K562 (cell line): ENCODE results near the gene VSTM2B. TPM values are rescaled to one million over a fixed set of nuclear protein-coding genes. Genes with fewer than 3 reads are reported as not detected.

Experiments
- BRF1 ChIP-seq: IDR thresholded peaks from 3 replicates; pipeline ENCODE4 v1.6.1; 2011; ENCODE audit warnings: borderline replicate concordance, mild to moderate bottlenecking; ENCODE audit not compliant: insufficient read length; ENCODE audit errors: extremely low read depth
- CBX1 ChIP-seq: sonication (generic); IDR thresholded peaks from 2 replicates; pipeline ENCODE4 v1.6.1; 2016; ENCODE audit warnings: antibody characterized with exemption, low read depth, mild to moderate bottlenecking
- ETV5 ChIP-seq: sonication (generic); formaldehyde crosslinking; IDR thresholded peaks from 2 replicates; pipeline ENCODE4 v1.4.0; 2020; ENCODE audit warnings: low read depth, mild to moderate bottlenecking, missing genetic modification reagents
- HNRNPH1 ChIP-seq: fragments of 200-400 bp; formaldehyde crosslinking; optimal IDR thresholded peaks from 2 replicates; pipeline ENCODE3; 2017; ENCODE audit warnings: low read depth, mild to moderate bottlenecking, low read length, moderate library complexity
- NCOA4 ChIP-seq: fragments of 450-650 bp; IDR thresholded peaks from 2 replicates; pipeline ENCODE4 v1.6.1; 2018; ENCODE audit warnings: mild to moderate bottlenecking; ENCODE audit not compliant: partially characterized antibody
- NCOA6 ChIP-seq: fragments of 450-650 bp; IDR thresholded peaks from 2 replicates; pipeline ENCODE4 v1.6.1; 2017; ENCODE audit warnings: mild to moderate bottlenecking
- NFIX ChIP-seq: fragments of 250-450 bp; sonication (Bioruptor Pico); IDR thresholded peaks from 2 replicates; pipeline ENCODE4 v1.4.0; 2020; ENCODE audit warnings: low read depth, mild to moderate bottlenecking, moderate library complexity
- NONO ChIP-seq, 2 experiments: fragments of 200-400 bp in 1 of 2; fragments of 450-650 bp in 1 of 2; formaldehyde crosslinking in 1 of 2; IDR thresholded peaks; 2 replicates each; pipeline ENCODE4 v1.6.1; 2017; ENCODE audit warnings: low read depth in 2 of 2, mild to moderate bottlenecking in 2 of 2, moderate library complexity in 2 of 2, low read length in 1 of 2
- NR4A1 ChIP-seq, 2 experiments: fragments of 250-450 bp in 1 of 2; fragments of 450-650 bp in 1 of 2; sonication (Bioruptor Pico) in 1 of 2; IDR thresholded peaks; 2 replicates each; pipeline versions ENCODE4 v1.4.0 to v1.6.1; 2016 to 2020; ENCODE audit warnings: mild to moderate bottlenecking in 2 of 2, missing compliant biosample characterization in 1 of 2, missing genetic modification characterization in 1 of 2, moderate library complexity in 1 of 2
- PHB ChIP-seq: fragments of 250-450 bp; sonication (Bioruptor Pico); IDR thresholded peaks from 2 replicates; pipeline ENCODE4 v1.5.0; 2021
- PRPF4 ChIP-seq: fragments of 200-400 bp; formaldehyde crosslinking; IDR thresholded peaks from one replicate; pipeline ENCODE4 v1.6.1; 2017; ENCODE audit warnings: low read length, low read depth, mild to moderate bottlenecking; ENCODE audit not compliant: insufficient read depth, poor library complexity, severe bottlenecking
- PTBP1 ChIP-seq: fragments of 200-400 bp; formaldehyde crosslinking; IDR thresholded peaks from 2 replicates; pipeline ENCODE4 v1.6.1; 2017; ENCODE audit warnings: low read depth, low read length
- RFX5 ChIP-seq: IDR thresholded peaks from 2 replicates; pipeline ENCODE4 v1.6.1; 2011; ENCODE audit warnings: low read depth, mild to moderate bottlenecking, improper control_type of control experiment, low read length
- SMAD3 ChIP-seq: fragments of 450-650 bp; formaldehyde crosslinking; conservative IDR thresholded peaks from 2 replicates; pipeline ENCODE4 v1.4.0; 2020; ENCODE audit warnings: mild to moderate bottlenecking
- STAT5A ChIP-seq: IDR thresholded peaks from 2 replicates; pipeline ENCODE4 v1.6.1; 2012; ENCODE audit warnings: low read length, inconsistent platforms, borderline replicate concordance
- SUPT5H ChIP-seq: fragments of 450-650 bp; IDR thresholded peaks from 2 replicates; pipeline ENCODE4 v1.6.1; 2016
- TBL1XR1 ChIP-seq, 2 experiments: IDR thresholded peaks; 2 replicates each; pipeline ENCODE4 v1.6.1; 2012; ENCODE audit warnings: improper control_type of control experiment in 2 of 2, low read length in 2 of 2, mild to moderate bottlenecking in 1 of 2
- XRCC5 ChIP-seq: fragments of 200-400 bp; formaldehyde crosslinking; IDR thresholded peaks from 2 replicates; pipeline ENCODE4 v1.6.1; 2017; ENCODE audit warnings: low read depth, mild to moderate bottlenecking, low read length
- ZNF431 ChIP-seq: sonication (generic); formaldehyde crosslinking; IDR thresholded peaks from 2 replicates; pipeline ENCODE4 v1.8.0; 2022; ENCODE audit warnings: mild to moderate bottlenecking, missing genetic modification reagents
- polyA plus RNA-seq, 8 experiments: library from polyadenylated mRNA; depleted of rRNA in 4 of 8; stranded (reverse) in 5 of 8; unstranded in 3 of 8; fragments of >200 nt; fragmentation: Nextera tagmentation in 2 of 8; fragmentation: Illumina TruSeq in 1 of 8; extraction: Ambion mirVana in 2 of 8; extraction: Trizol in 1 of 8; gene quantifications; 2 replicates each; pipeline versions ENCODE4 v1.2.1 to v1.2.3, GENCODE V29; 2011 to 2014; ENCODE audit warnings: inconsistent platforms in 1 of 8, missing spikeins in 1 of 8
- total RNA-seq, 7 experiments: library from RNA; depleted of rRNA in 6 of 7; stranded (reverse); fragments of >200 nt in 6 of 7; fragmentation: Illumina TruSeq in 2 of 7; extraction: Trizol in 2 of 7; gene quantifications; 2 replicates each; pipeline versions ENCODE4 v1.2.1 to v1.2.3, GENCODE V29; 2011 to 2021; ENCODE audit warnings: low replicate concordance in 1 of 7
- TF ChIP-seq, protein P1 (sequence below): sonication (generic); formaldehyde crosslinking; IDR thresholded peaks from 2 replicates; pipeline ENCODE4 v1.8.0; 2022; ENCODE audit warnings: mild to moderate bottlenecking, missing genetic modification reagents
- TF ChIP-seq, protein P2 (sequence below): fragments of 250-450 bp; sonication (Bioruptor Pico); IDR thresholded peaks from 2 replicates; pipeline ENCODE4 v1.5.0; 2021; ENCODE audit warnings: mild to moderate bottlenecking, moderate library complexity

Gene VSTM2B
- total and polyA plus RNA-seq, 9 of the 15 experiments (the other 6 are each of a cell fraction or from before 2014, with no cell fraction given), result not detected

DNA sequence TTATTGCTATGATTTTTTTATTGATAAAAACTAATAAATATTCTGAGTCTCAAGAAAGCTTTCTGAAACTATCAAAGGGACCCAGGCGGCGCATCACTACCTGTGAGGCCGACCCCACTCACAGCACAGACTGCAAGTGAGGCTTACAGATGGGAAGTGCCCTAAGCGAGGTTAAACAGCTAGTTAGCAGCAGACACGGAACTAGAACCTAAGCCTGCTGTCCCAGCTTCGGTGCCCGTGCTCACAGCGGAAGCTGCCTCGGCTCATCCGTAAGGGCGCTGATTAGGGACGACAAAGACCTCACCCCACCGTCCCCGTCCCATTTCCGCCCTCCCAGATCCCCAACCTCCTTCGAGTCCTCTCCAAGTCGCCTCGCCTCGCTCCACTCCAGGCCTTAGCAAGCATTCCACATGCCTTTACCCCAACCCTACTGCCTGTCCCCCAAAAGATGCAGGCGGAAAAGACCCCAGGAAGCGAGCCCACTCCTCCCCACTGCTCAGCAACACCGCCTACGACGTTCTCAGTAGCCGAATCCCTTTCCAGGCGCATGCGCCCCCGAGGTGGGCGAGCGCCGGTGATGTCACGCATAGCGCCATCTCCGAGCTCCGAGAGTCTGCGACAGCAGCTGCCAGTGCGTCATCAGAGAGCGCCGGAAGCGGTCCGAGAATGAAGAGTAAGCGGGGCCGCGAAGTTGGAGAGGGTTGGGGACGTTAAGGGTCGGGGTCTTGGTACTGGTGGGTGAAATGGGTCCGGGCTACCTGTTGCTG is 80.0 kb downstream of the VSTM2B start, which contains the start of gene POP4 (continued):
- TF ChIP-seq, protein P1, sequence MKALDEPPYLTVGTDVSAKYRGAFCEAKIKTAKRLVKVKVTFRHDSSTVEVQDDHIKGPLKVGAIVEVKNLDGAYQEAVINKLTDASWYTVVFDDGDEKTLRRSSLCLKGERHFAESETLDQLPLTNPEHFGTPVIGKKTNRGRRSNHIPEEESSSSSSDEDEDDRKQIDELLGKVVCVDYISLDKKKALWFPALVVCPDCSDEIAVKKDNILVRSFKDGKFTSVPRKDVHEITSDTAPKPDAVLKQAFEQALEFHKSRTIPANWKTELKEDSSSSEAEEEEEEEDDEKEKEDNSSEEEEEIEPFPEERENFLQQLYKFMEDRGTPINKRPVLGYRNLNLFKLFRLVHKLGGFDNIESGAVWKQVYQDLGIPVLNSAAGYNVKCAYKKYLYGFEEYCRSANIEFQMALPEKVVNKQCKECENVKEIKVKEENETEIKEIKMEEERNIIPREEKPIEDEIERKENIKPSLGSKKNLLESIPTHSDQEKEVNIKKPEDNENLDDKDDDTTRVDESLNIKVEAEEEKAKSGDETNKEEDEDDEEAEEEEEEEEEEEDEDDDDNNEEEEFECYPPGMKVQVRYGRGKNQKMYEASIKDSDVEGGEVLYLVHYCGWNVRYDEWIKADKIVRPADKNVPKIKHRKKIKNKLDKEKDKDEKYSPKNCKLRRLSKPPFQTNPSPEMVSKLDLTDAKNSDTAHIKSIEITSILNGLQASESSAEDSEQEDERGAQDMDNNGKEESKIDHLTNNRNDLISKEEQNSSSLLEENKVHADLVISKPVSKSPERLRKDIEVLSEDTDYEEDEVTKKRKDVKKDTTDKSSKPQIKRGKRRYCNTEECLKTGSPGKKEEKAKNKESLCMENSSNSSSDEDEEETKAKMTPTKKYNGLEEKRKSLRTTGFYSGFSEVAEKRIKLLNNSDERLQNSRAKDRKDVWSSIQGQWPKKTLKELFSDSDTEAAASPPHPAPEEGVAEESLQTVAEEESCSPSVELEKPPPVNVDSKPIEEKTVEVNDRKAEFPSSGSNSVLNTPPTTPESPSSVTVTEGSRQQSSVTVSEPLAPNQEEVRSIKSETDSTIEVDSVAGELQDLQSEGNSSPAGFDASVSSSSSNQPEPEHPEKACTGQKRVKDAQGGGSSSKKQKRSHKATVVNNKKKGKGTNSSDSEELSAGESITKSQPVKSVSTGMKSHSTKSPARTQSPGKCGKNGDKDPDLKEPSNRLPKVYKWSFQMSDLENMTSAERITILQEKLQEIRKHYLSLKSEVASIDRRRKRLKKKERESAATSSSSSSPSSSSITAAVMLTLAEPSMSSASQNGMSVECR (CRISPR knock-in tag), result peak; percentile 88
- TF ChIP-seq STAT5A (no peak), NONO (IDR thresholded peaks at IDR 0.05; ENCODE audit: low read depth in 2 of 2, low read length in 1 of 2) (no peak), NR4A1 (CRISPR knock-in tag; IDR thresholded peaks at IDR 0.05) (no peak), NR4A1 (tag; IDR thresholded peaks at IDR 0.05) (no peak), NCOA4 (no peak), TBL1XR1 (IDR thresholded peaks at IDR 0.05; ENCODE audit: low read length in 2 of 2) (peak in 1 of 2 experiments; percentile 97; a peak in 2 of 4 replicates), PRPF4 (no peak), XRCC5 (no peak), RFX5 (no peak), NFIX (CRISPR knock-in tag) (no peak), BRF1 (no peak), HNRNPH1 (no peak), PHB (CRISPR knock-in tag) (no peak), SUPT5H (peak; percentile 99), PTBP1 (no peak), NCOA6 (no peak), ZNF431 (CRISPR knock-in tag) (no peak), ETV5 (CRISPR knock-in tag) (peak; percentile 71), SMAD3 (CRISPR knock-in tag) (no peak), CBX1 (peak; percentile 36; the same call in 1 of the 2 replicates)
- TF ChIP-seq, protein P2, sequence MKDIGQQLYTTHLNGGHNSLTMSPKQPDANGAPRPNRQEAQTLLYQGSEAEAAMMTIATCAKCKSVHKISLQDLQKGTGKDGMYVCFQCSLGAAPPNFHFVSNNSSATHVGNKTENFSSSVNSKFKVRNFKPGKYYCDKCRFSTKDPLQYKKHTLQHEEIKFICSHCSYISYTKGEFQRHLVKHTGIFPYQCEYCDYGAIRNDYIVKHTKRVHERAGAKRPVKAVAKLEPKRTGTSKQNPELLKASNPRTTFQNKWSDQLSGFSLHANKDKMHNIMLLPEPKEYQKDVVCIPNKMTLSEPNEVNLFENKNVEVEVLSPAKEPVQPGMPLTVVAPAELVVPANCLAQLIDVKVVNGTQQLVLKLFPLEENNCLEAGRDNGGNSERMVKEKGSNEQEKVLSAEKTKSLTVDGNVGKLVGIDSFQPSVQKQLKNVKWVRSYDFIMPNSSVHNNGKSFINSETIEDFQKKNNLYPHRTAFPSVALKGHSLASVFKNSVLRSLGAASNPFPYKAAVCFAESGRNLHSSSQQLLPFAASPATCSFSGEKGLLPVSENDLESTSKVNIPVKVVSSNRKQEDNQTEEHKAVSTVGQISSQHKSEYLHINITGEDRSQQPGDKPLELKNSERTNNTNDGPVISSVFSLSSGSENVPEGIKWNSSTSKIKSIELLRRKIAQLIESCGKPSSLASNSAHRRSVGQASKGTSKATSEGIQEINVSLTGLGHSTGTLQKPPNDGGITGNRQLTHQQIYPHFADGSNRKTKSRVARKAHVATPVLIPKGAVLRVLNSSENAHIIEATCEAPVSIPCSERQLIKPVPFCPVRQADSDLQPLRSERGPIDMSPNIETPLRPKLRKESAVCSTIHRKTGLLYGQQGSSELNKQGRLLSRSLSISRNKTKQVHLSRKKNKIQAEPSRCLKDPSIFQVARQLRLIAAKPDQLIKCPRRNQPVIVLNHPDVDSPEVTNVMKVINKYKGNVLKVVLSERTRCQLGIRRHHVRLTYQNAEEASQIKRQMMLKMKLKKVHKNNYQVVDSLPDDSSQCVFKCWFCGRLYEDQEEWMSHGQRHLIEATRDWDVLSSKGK (CRISPR knock-in tag), result no peak
